HEK293 (cell line): Measurements from ENCODE around the gene SAG.

Experiments
- YY1 ChIP-seq: fragments of 450-650 bp; formaldehyde crosslinking; IDR thresholded peaks from 2 replicates; pipeline ENCODE4 v1.5.1; 2018; ENCODE audit warnings: missing biosample characterization, missing genetic modification characterization
- ZEB2 ChIP-seq: fragments of 450-650 bp; formaldehyde crosslinking; IDR thresholded peaks from 2 replicates; pipeline ENCODE4 v1.5.1; 2016; ENCODE audit warnings: missing biosample characterization, missing genetic modification characterization
- ZNF16 ChIP-seq: fragments of 450-650 bp; formaldehyde crosslinking; IDR thresholded peaks from 2 replicates; pipeline ENCODE4 v1.5.1; 2016; ENCODE audit warnings: low read depth, missing biosample characterization, missing genetic modification characterization
- ZNF266 ChIP-seq: fragments of 450-650 bp; formaldehyde crosslinking; IDR thresholded peaks from 2 replicates; pipeline ENCODE4 v1.5.1; 2016; ENCODE audit warnings: missing biosample characterization, missing genetic modification characterization, low read depth
- ZNF830 ChIP-seq: fragments of 450-650 bp; IDR thresholded peaks from 2 replicates; pipeline ENCODE4 v1.5.0; 2018; ENCODE audit warnings: missing biosample characterization, missing genetic modification characterization, low read depth, mild to moderate bottlenecking, moderate library complexity
- TF ChIP-seq, protein P1 (sequence below): fragments of 450-650 bp; formaldehyde crosslinking; IDR thresholded peaks from 2 replicates; pipeline ENCODE4 v1.5.1; 2017; ENCODE audit warnings: missing biosample characterization, missing genetic modification characterization
- TF ChIP-seq, protein P2 (sequence below): fragments of 450-650 bp; formaldehyde crosslinking; IDR thresholded peaks from 2 replicates; pipeline ENCODE4 v1.5.1; 2016; ENCODE audit warnings: missing biosample characterization, missing genetic modification characterization

- TF ChIP-seq ZEB2 (peak; percentile 73), ZNF830 (tag by site-specific recombination) (no peak), ZNF16 (no peak), ZNF266 (tag by site-specific recombination) (no peak), YY1 (no peak)
- TF ChIP-seq, protein P1, sequence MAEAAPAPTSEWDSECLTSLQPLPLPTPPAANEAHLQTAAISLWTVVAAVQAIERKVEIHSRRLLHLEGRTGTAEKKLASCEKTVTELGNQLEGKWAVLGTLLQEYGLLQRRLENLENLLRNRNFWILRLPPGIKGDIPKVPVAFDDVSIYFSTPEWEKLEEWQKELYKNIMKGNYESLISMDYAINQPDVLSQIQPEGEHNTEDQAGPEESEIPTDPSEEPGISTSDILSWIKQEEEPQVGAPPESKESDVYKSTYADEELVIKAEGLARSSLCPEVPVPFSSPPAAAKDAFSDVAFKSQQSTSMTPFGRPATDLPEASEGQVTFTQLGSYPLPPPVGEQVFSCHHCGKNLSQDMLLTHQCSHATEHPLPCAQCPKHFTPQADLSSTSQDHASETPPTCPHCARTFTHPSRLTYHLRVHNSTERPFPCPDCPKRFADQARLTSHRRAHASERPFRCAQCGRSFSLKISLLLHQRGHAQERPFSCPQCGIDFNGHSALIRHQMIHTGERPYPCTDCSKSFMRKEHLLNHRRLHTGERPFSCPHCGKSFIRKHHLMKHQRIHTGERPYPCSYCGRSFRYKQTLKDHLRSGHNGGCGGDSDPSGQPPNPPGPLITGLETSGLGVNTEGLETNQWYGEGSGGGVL, result no peak
- TF ChIP-seq, protein P2, sequence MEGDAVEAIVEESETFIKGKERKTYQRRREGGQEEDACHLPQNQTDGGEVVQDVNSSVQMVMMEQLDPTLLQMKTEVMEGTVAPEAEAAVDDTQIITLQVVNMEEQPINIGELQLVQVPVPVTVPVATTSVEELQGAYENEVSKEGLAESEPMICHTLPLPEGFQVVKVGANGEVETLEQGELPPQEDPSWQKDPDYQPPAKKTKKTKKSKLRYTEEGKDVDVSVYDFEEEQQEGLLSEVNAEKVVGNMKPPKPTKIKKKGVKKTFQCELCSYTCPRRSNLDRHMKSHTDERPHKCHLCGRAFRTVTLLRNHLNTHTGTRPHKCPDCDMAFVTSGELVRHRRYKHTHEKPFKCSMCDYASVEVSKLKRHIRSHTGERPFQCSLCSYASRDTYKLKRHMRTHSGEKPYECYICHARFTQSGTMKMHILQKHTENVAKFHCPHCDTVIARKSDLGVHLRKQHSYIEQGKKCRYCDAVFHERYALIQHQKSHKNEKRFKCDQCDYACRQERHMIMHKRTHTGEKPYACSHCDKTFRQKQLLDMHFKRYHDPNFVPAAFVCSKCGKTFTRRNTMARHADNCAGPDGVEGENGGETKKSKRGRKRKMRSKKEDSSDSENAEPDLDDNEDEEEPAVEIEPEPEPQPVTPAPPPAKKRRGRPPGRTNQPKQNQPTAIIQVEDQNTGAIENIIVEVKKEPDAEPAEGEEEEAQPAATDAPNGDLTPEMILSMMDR (tag by site-specific recombination), result no peak
Measured at GRCh38 chr2:233350708-233351107, 43.1 kb downstream of the SAG start.
